ENCODE results near the gene NPAS3. TPM values are rescaled to one million over a fixed set of nuclear protein-coding genes. Genes with fewer than 3 reads are reported as not detected.

NPAS3 gene
- total RNA-seq, 2 experiments from 2014 or later = not detected

- Mint-ChIP-seq H3K27me3 (ENCODE audit: low read depth) (peaks cover 10% of the 10 kb centered on the region), H3K36me3 (ENCODE audit: low read depth) (no peaks in the 10 kb centered on the region), H3K27ac (no peak overlapping the region), H3K4me1 (ENCODE audit: low read depth) (no peaks in the 10 kb centered on the region), H3K4me3 (no peak overlapping the region), H3K9me3 (no peaks in the 10 kb centered on the region)
- intact Hi-C loops (cut with micrococcal nuclease) = no loop called here
- no peak for DNase-seq
- CTCF ChIA-PET = interaction anchor here (0.5 kb wide), 1 partner anchor 857 kb away, joined by 3 read pairs; no protein-coding TSS in a partner anchor
These were observed 823.6 kb downstream of the NPAS3 start for GRCh38 chr14:33762161-33762851.

GRCh38 chr14:33764876-33765650 is 826.4 kb downstream of the NPAS3 start:
- H3K27ac Mint-ChIP-seq = no peak overlapping the region
- no peaks in the 10 kb centered on the region for H3K4me1 Mint-ChIP-seq (ENCODE audit: low read depth)
- CTCF ChIA-PET = no interaction called here
- peaks cover 10% of the 10 kb centered on the region for H3K27me3 Mint-ChIP-seq (ENCODE audit: low read depth)
- no peak overlapping the region for H3K4me3 Mint-ChIP-seq
- intact Hi-C loops (cut with micrococcal nuclease) = no loop called here
- no peak for DNase-seq
- no peaks in the 10 kb centered on the region for H3K36me3 Mint-ChIP-seq (ENCODE audit: low read depth)
- no peaks in the 10 kb centered on the region for H3K9me3 Mint-ChIP-seq

GRCh38 chr14:33767586-33768457 is 829.1 kb downstream of the NPAS3 start:
- H3K4me1 Mint-ChIP-seq (ENCODE audit: low read depth) = no peaks in the 10 kb centered on the region
- no peak overlapping the region for H3K4me3 Mint-ChIP-seq
- DNase-seq = no peak
- no peak overlapping the region for H3K27ac Mint-ChIP-seq
- CTCF ChIA-PET = interaction anchor here (0.6 kb wide), 1 partner anchor 73 kb away, joined by 3 read pairs; no protein-coding TSS in a partner anchor
- no peaks in the 10 kb centered on the region for H3K9me3 Mint-ChIP-seq
- peaks cover 10% of the 10 kb centered on the region for H3K27me3 Mint-ChIP-seq (ENCODE audit: low read depth)
- H3K36me3 Mint-ChIP-seq (ENCODE audit: low read depth) = no peaks in the 10 kb centered on the region
- intact Hi-C loops (cut with micrococcal nuclease) = no loop called here

- H3K27me3 Mint-ChIP-seq (ENCODE audit: low read depth) = peaks cover 10% of the 10 kb centered on the region
- H3K36me3 Mint-ChIP-seq (ENCODE audit: low read depth) = no peaks in the 10 kb centered on the region
- no peak overlapping the region for H3K27ac Mint-ChIP-seq
- no peaks in the 10 kb centered on the region for H3K9me3 Mint-ChIP-seq
- DNase-seq = no peak
- CTCF ChIA-PET = no interaction called here
- no peaks in the 10 kb centered on the region for H3K4me1 Mint-ChIP-seq (ENCODE audit: low read depth)
- H3K4me3 Mint-ChIP-seq = no peak overlapping the region
- intact Hi-C loops (cut with micrococcal nuclease) = no loop called here
These were observed 829.8 kb downstream of the NPAS3 start for GRCh38 chr14:33768458-33768830.

- Mint-ChIP-seq H3K36me3 (ENCODE audit: low read depth) (no peaks in the 10 kb centered on the region), H3K9me3 (no peaks in the 10 kb centered on the region), H3K27me3 (ENCODE audit: low read depth) (no peaks in the 10 kb centered on the region), H3K27ac (no peak overlapping the region), H3K4me1 (ENCODE audit: low read depth) (no peaks in the 10 kb centered on the region), H3K4me3 (no peak overlapping the region)
- DNase-seq = no peak
- CTCF ChIA-PET = interaction anchor here (0.5 to 0.6 kb wide), 2 partner anchors 255 to 404 kb away, joined by 3 to 4 read pairs; no protein-coding TSS in a partner anchor
- intact Hi-C loops (cut with micrococcal nuclease) = no loop called here
These were observed 834.7 kb downstream of the NPAS3 start for GRCh38 chr14:33773205-33774030.

- Mint-ChIP-seq H3K4me1 (ENCODE audit: low read depth) (no peaks in the 10 kb centered on the region), H3K36me3 (ENCODE audit: low read depth) (no peaks in the 10 kb centered on the region), H3K27ac (no peak overlapping the region), H3K27me3 (ENCODE audit: low read depth) (no peaks in the 10 kb centered on the region), H3K9me3 (no peaks in the 10 kb centered on the region), H3K4me3 (no peak overlapping the region)
- DNase-seq = no peak
- intact Hi-C loops (cut with micrococcal nuclease) = no loop called here
- CTCF ChIA-PET = no interaction called here
These were observed 835.5 kb downstream of the NPAS3 start for GRCh38 chr14:33774161-33774560.

GRCh38 chr14:33774723-33775470 is 836.2 kb downstream of the NPAS3 start:
- no peak for DNase-seq
- H3K9me3 Mint-ChIP-seq = no peaks in the 10 kb centered on the region
- H3K36me3 Mint-ChIP-seq (ENCODE audit: low read depth) = no peaks in the 10 kb centered on the region
- H3K4me3 Mint-ChIP-seq = no peak overlapping the region
- intact Hi-C loops (cut with micrococcal nuclease) = no loop called here
- no peak overlapping the region for H3K27ac Mint-ChIP-seq
- CTCF ChIA-PET = interaction anchor here (0.6 kb wide), 1 partner anchor 17 kb away, joined by 3 read pairs; no protein-coding TSS in a partner anchor
- peaks cover 2% of the 10 kb centered on the region for H3K27me3 Mint-ChIP-seq (ENCODE audit: low read depth)
- H3K4me1 Mint-ChIP-seq (ENCODE audit: low read depth) = no peaks in the 10 kb centered on the region

GRCh38 chr14:33776871-33777270 is 838.2 kb downstream of the NPAS3 start:
- intact Hi-C loops (cut with micrococcal nuclease) = no loop called here
- CTCF ChIA-PET = no interaction called here

GRCh38 chr14:33777681-33778080 is 839.0 kb downstream of the NPAS3 start:
- Mint-ChIP-seq H3K27me3 (ENCODE audit: low read depth) (peaks cover 11% of the 10 kb centered on the region), H3K4me3 (no peak overlapping the region), H3K36me3 (ENCODE audit: low read depth) (no peaks in the 10 kb centered on the region), H3K27ac (no peak overlapping the region), H3K4me1 (ENCODE audit: low read depth) (no peaks in the 10 kb centered on the region), H3K9me3 (no peaks in the 10 kb centered on the region)
- intact Hi-C loops (cut with micrococcal nuclease) = no loop called here
- no peak for DNase-seq
- CTCF ChIA-PET = no interaction called here

More at GRCh38 chr14:33776871-33777270, 838.2 kb downstream of the NPAS3 start:
- H3K4me1 Mint-ChIP-seq (ENCODE audit: low read depth) = no peaks in the 10 kb centered on the region
- H3K4me3 Mint-ChIP-seq = no peak overlapping the region
- H3K27me3 Mint-ChIP-seq (ENCODE audit: low read depth) = peaks cover 9% of the 10 kb centered on the region
- no peak for DNase-seq
- no peaks in the 10 kb centered on the region for H3K9me3 Mint-ChIP-seq
- H3K27ac Mint-ChIP-seq = no peak overlapping the region
- no peaks in the 10 kb centered on the region for H3K36me3 Mint-ChIP-seq (ENCODE audit: low read depth)

GRCh38 chr14:33780035-33780434 is 841.4 kb downstream of the NPAS3 start:
- no peaks in the 10 kb centered on the region for H3K36me3 Mint-ChIP-seq (ENCODE audit: low read depth)
- CTCF ChIA-PET = no interaction called here
- DNase-seq = no peak
- intact Hi-C loops (cut with micrococcal nuclease) = no loop called here
- no peaks in the 10 kb centered on the region for H3K4me1 Mint-ChIP-seq (ENCODE audit: low read depth)
- no peaks in the 10 kb centered on the region for H3K9me3 Mint-ChIP-seq
- H3K4me3 Mint-ChIP-seq = no peak overlapping the region
- peaks cover 15% of the 10 kb centered on the region for H3K27me3 Mint-ChIP-seq (ENCODE audit: low read depth)
- no peak overlapping the region for H3K27ac Mint-ChIP-seq

- CTCF ChIA-PET = no interaction called here
- no peaks in the 10 kb centered on the region for H3K36me3 Mint-ChIP-seq (ENCODE audit: low read depth)
- DNase-seq = no peak
- no peak overlapping the region for H3K4me3 Mint-ChIP-seq
- peaks cover 15% of the 10 kb centered on the region for H3K27me3 Mint-ChIP-seq (ENCODE audit: low read depth)
- no peak overlapping the region for H3K27ac Mint-ChIP-seq
- no peaks in the 10 kb centered on the region for H3K4me1 Mint-ChIP-seq (ENCODE audit: low read depth)
- intact Hi-C loops (cut with micrococcal nuclease) = no loop called here
- H3K9me3 Mint-ChIP-seq = no peaks in the 10 kb centered on the region
These were observed 842.6 kb downstream of the NPAS3 start for GRCh38 chr14:33781236-33781635.

Data from activated naive CD4-positive, alpha-beta T cell treated with anti-CD3 and anti-CD28 coated beads for 36 hours (primary cell).